C4-2B (cell line): Measurements from ENCODE around the gene SRPK2.

Experiments
- CTCF ChIP-seq: fragments of 450-650 bp; conservative IDR thresholded peaks from 2 replicates; pipeline ENCODE4 v1.5.1; 2017; ENCODE audit warnings: mild to moderate bottlenecking
- ZFX ChIP-seq: fragments of 450-650 bp; IDR thresholded peaks from 2 replicates; pipeline ENCODE4 v1.6.1; 2017

- TF ChIP-seq CTCF: no peak
- no peak for TF ChIP-seq ZFX
These were observed 42.6 kb downstream of the SRPK2 start for GRCh38 chr7:105346138-105346537.
